DMS79 treated with DMSO at 0.1 percent for 48 hours (cell line): Measurements from ENCODE around the gene WDR77.

ENCODE experiments used
- DNase-seq: peaks from one replicate; lab custom pipeline; 2025; lab: John Stamatoyannopoulos, UW

The WDR77 gene

GRCh38 chr1:111436726-111437125 is 12.3 kb downstream of the WDR77 start:
- DNase-seq, result no peak

GRCh38 chr1:111424281-111424680 is 24.8 kb downstream of the WDR77 start:
- no peak for DNase-seq

- DNase-seq, result peak; percentile 10
Measured at GRCh38 chr1:111422546-111423391, 26.3 kb downstream of the WDR77 start.

- DNase-seq, result no peak
Measured at GRCh38 chr1:111420377-111420776, 28.7 kb downstream of the WDR77 start.

- DNase-seq, result no peak
Measured at GRCh38 chr1:111419037-111419436, 30.0 kb downstream of the WDR77 start.

GRCh38 chr1:111417755-111418154 is 31.3 kb downstream of the WDR77 start:
- DNase-seq, result no peak

GRCh38 chr1:111415461-111415860 is 33.6 kb downstream of the WDR77 start:
- DNase-seq, result no peak

GRCh38 chr1:111414756-111415155 is 34.3 kb downstream of the WDR77 start:
- DNase-seq, result no peak

GRCh38 chr1:111412839-111413238 is 36.2 kb downstream of the WDR77 start:
- DNase-seq, result no peak

GRCh38 chr1:111407301-111407700 is 41.8 kb downstream of the WDR77 start:
- no peak for DNase-seq

- DNase-seq, result peak; percentile 5
Measured at GRCh38 chr1:111406321-111406768, 42.7 kb downstream of the WDR77 start.

GRCh38 chr1:111404588-111404987 is 44.5 kb downstream of the WDR77 start:
- DNase-seq, result no peak

- DNase-seq, result no peak
Measured at GRCh38 chr1:111402083-111402482, 47.0 kb downstream of the WDR77 start.

GRCh38 chr1:111399792-111400610 is 49.1 kb downstream of the WDR77 start:
- DNase-seq, result peak; percentile 61

- no peak for DNase-seq
Measured at GRCh38 chr1:111392460-111392945, 56.6 kb downstream of the WDR77 start.

- no peak for DNase-seq
Measured at GRCh38 chr1:111392042-111392441, 57.0 kb downstream of the WDR77 start.
